A549 (cell line): ENCODE measurements around the gene AK1.
"Not testable (repeated sequence)": the region's sequence is repeated elsewhere in the genome, so short reads cannot be mapped to it uniquely, and the experiment has no call there.

Source experiments
- ELK1 ChIP-seq: fragments of 150-350 bp; IDR thresholded peaks from 2 replicates; pipeline ENCODE4 v1.6.1; 2014; ENCODE audit warnings: low read depth, mild to moderate bottlenecking, low read length
- EP300 ChIP-seq, 2 experiments: fragments of >200 bp; sonication (Bioruptor Twin); formaldehyde crosslinking; IDR thresholded peaks; 2 replicates in 1 of 2; 3 replicates in 1 of 2; pipeline ENCODE4 v1.6.1; 2016 to 2017
- ESRRA ChIP-seq: fragments of 150-350 bp; IDR thresholded peaks from 2 replicates; pipeline ENCODE4 v1.6.1; 2014; ENCODE audit warnings: mild to moderate bottlenecking, low read length, borderline replicate concordance
- HOXA7 ChIP-seq: fragments of 250-450 bp; sonication (Bioruptor Pico); IDR thresholded peaks from 2 replicates; pipeline ENCODE4 v1.5.0; 2020; ENCODE audit warnings: mild to moderate bottlenecking, moderate library complexity
- JUN ChIP-seq, 2 experiments: fragments of >200 bp; sonication (Bioruptor Twin); formaldehyde crosslinking; IDR thresholded peaks; 2 replicates in 1 of 2; 3 replicates in 1 of 2; pipeline ENCODE4 v1.6.1; 2016 to 2017
- KDM1A ChIP-seq: fragments of 200-600 bp; sonication (generic); IDR thresholded peaks from 2 replicates; pipeline ENCODE4 v1.6.1; 2016; ENCODE audit warnings: low read depth, mild to moderate bottlenecking
- MYC ChIP-seq: IDR thresholded peaks from 2 replicates; pipeline ENCODE4 v1.6.1; 2012; ENCODE audit warnings: mild to moderate bottlenecking, inconsistent platforms, low read length, improper control_type of control experiment, borderline replicate concordance
- NR3C1 ChIP-seq: fragments of >200 bp; sonication (Bioruptor Twin); formaldehyde crosslinking; IDR thresholded peaks from 3 replicates; pipeline ENCODE4 v1.6.1; 2017
- RCOR1 ChIP-seq: fragments of 150-350 bp; IDR thresholded peaks from 2 replicates; pipeline ENCODE4 v1.6.1; 2014; ENCODE audit warnings: antibody characterized with exemption, low read length, low read depth
- RFX5 ChIP-seq: fragments of 450-650 bp; IDR thresholded peaks from 2 replicates; pipeline ENCODE4 v1.7.1; 2014; ENCODE audit warnings: antibody characterized with exemption, mild to moderate bottlenecking, moderate library complexity
- TF ChIP-seq, protein P1 (sequence below): fragments of >200 bp; sonication (Bioruptor Twin); formaldehyde crosslinking; IDR thresholded peaks from 3 replicates; pipeline ENCODE4 v1.5.1; 2016
- TF ChIP-seq, protein P2 (sequence below): fragments of 200-600 bp; sonication (generic); IDR thresholded peaks from 2 replicates; pipeline ENCODE4 v1.6.1; 2016; ENCODE audit warnings: antibody characterized with exemption, mild to moderate bottlenecking, moderate library complexity
- TF ChIP-seq, protein P3 (sequence below): fragments of 450-650 bp; IDR thresholded peaks from 2 replicates; pipeline ENCODE4 v1.6.1; 2014; ENCODE audit warnings: antibody characterized with exemption
- TF ChIP-seq, protein P4 (sequence below): fragments of 250-450 bp; sonication (Bioruptor Pico); IDR thresholded peaks from 2 replicates; pipeline ENCODE4 v1.5.0; 2020; ENCODE audit warnings: low read depth, mild to moderate bottlenecking, moderate library complexity

DNA sequence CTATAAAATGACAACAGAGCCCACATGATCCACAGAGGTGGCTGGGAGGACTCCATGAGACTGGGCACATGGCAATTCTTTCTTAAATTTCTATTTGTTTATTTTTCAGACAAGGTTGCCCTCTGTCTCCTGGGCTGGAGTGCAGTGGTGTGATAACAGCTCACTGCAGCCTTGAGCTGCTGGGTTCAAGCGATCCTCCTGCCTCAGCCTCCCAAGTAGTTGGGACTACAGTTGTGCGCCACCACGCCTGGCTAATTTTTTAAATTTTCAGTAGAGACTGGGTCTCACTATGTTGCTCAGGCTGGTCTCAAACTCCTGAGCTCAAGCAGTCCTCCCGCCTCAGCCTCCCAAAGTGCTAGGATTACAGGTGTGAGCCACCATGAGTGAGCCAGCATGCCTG lies 31.9 kb downstream of the AK1 start:
- TF ChIP-seq, protein P1, sequence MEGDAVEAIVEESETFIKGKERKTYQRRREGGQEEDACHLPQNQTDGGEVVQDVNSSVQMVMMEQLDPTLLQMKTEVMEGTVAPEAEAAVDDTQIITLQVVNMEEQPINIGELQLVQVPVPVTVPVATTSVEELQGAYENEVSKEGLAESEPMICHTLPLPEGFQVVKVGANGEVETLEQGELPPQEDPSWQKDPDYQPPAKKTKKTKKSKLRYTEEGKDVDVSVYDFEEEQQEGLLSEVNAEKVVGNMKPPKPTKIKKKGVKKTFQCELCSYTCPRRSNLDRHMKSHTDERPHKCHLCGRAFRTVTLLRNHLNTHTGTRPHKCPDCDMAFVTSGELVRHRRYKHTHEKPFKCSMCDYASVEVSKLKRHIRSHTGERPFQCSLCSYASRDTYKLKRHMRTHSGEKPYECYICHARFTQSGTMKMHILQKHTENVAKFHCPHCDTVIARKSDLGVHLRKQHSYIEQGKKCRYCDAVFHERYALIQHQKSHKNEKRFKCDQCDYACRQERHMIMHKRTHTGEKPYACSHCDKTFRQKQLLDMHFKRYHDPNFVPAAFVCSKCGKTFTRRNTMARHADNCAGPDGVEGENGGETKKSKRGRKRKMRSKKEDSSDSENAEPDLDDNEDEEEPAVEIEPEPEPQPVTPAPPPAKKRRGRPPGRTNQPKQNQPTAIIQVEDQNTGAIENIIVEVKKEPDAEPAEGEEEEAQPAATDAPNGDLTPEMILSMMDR: not testable (repeated sequence)
- not testable (repeated sequence) for TF ChIP-seq HOXA7 (CRISPR knock-in tag); KDM1A; ESRRA; RFX5; NR3C1; ELK1; RCOR1; MYC; JUN (IDR thresholded peaks at IDR 0.05); EP300 (IDR thresholded peaks at IDR 0.05)
- TF ChIP-seq, protein P2, sequence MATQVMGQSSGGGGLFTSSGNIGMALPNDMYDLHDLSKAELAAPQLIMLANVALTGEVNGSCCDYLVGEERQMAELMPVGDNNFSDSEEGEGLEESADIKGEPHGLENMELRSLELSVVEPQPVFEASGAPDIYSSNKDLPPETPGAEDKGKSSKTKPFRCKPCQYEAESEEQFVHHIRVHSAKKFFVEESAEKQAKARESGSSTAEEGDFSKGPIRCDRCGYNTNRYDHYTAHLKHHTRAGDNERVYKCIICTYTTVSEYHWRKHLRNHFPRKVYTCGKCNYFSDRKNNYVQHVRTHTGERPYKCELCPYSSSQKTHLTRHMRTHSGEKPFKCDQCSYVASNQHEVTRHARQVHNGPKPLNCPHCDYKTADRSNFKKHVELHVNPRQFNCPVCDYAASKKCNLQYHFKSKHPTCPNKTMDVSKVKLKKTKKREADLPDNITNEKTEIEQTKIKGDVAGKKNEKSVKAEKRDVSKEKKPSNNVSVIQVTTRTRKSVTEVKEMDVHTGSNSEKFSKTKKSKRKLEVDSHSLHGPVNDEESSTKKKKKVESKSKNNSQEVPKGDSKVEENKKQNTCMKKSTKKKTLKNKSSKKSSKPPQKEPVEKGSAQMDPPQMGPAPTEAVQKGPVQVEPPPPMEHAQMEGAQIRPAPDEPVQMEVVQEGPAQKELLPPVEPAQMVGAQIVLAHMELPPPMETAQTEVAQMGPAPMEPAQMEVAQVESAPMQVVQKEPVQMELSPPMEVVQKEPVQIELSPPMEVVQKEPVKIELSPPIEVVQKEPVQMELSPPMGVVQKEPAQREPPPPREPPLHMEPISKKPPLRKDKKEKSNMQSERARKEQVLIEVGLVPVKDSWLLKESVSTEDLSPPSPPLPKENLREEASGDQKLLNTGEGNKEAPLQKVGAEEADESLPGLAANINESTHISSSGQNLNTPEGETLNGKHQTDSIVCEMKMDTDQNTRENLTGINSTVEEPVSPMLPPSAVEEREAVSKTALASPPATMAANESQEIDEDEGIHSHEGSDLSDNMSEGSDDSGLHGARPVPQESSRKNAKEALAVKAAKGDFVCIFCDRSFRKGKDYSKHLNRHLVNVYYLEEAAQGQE: not testable (repeated sequence)
- TF ChIP-seq, protein P3, sequence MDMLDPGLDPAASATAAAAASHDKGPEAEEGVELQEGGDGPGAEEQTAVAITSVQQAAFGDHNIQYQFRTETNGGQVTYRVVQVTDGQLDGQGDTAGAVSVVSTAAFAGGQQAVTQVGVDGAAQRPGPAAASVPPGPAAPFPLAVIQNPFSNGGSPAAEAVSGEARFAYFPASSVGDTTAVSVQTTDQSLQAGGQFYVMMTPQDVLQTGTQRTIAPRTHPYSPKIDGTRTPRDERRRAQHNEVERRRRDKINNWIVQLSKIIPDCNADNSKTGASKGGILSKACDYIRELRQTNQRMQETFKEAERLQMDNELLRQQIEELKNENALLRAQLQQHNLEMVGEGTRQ: not testable (repeated sequence)
- TF ChIP-seq, protein P4, sequence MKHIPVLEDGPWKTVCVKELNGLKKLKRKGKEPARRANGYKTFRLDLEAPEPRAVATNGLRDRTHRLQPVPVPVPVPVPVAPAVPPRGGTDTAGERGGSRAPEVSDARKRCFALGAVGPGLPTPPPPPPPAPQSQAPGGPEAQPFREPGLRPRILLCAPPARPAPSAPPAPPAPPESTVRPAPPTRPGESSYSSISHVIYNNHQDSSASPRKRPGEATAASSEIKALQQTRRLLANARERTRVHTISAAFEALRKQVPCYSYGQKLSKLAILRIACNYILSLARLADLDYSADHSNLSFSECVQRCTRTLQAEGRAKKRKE (CRISPR knock-in tag): not testable (repeated sequence)
